GM20431 (cell line): Measurements from ENCODE around the gene TGIF1.
"Not testable (repeated sequence)": the region's sequence is repeated elsewhere in the genome, so short reads cannot be mapped to it uniquely, and the experiment has no call there.

Source experiments
- in situ Hi-C: fragments of 300-500 bp; cut with MseI, MboI; formaldehyde crosslinking; loops from one replicate; pipeline ENCODE4 v1.15.0; 2020; ENCODE audit warnings: low sequenced_read_pairs; ENCODE audit not compliant: unreplicated experiment

Gene TGIF1

GRCh38 chr18:3450012-3450798, at the start of gene TGIF1:
Gene TGIF1 (plus strand): TSS chr18:3450172. CDS start chr18:3450490, 318 bp downstream.
- in situ Hi-C loops, result loop anchor here (25.0 kb wide), 1 partner anchor 137 kb away; no protein-coding TSS in a partner anchor

- in situ Hi-C loops, result no loop called here
Measured at GRCh38 chr18:3400567-3401296, 49.2 kb upstream of the TGIF1 start.

- in situ Hi-C loops, result no loop called here
Measured at GRCh38 chr18:3401669-3402620, 48.0 kb upstream of the TGIF1 start.

GRCh38 chr18:3402982-3403451, 47.0 kb upstream of the TGIF1 start:
- in situ Hi-C loops, result no loop called here

- in situ Hi-C loops, result no loop called here
Measured at GRCh38 chr18:3405713-3406112, 44.3 kb upstream of the TGIF1 start.

- in situ Hi-C loops, result no loop called here
Measured at GRCh38 chr18:3408107-3408506, 41.9 kb upstream of the TGIF1 start.

- in situ Hi-C loops, result no loop called here
Measured at GRCh38 chr18:3409811-3410210, 40.2 kb upstream of the TGIF1 start.

- in situ Hi-C loops, result no loop called here
Measured at GRCh38 chr18:3410273-3410672, 39.7 kb upstream of the TGIF1 start.

- in situ Hi-C loops, result not testable (repeated sequence)
Measured at GRCh38 chr18:3410876-3411275, 39.1 kb upstream of the TGIF1 start.

GRCh38 chr18:3411327-3411726, 38.6 kb upstream of the TGIF1 start:
- in situ Hi-C loops, result no loop called here

GRCh38 chr18:3411854-3412268, 38.1 kb upstream of the TGIF1 start:
- in situ Hi-C loops, result no loop called here

GRCh38 chr18:3412528-3412927, 37.4 kb upstream of the TGIF1 start:
- in situ Hi-C loops, result not testable (repeated sequence)

GRCh38 chr18:3415110-3415509, 34.9 kb upstream of the TGIF1 start:
- in situ Hi-C loops, result no loop called here

- in situ Hi-C loops, result no loop called here
Measured at GRCh38 chr18:3418083-3418482, 31.9 kb upstream of the TGIF1 start.

GRCh38 chr18:3420919-3421279, 29.1 kb upstream of the TGIF1 start:
- in situ Hi-C loops, result no loop called here

- in situ Hi-C loops, result no loop called here
Measured at GRCh38 chr18:3422905-3423304, 27.1 kb upstream of the TGIF1 start.

GRCh38 chr18:3424280-3424890, 25.6 kb upstream of the TGIF1 start:
- in situ Hi-C loops, result no loop called here

- in situ Hi-C loops, result no loop called here
Measured at GRCh38 chr18:3425030-3425429, 24.9 kb upstream of the TGIF1 start.

- in situ Hi-C loops, result no loop called here
Measured at GRCh38 chr18:3425446-3425845, 24.5 kb upstream of the TGIF1 start.

GRCh38 chr18:3426074-3426473, 23.9 kb upstream of the TGIF1 start:
- in situ Hi-C loops, result no loop called here
